Stimulated activated CD8-positive, alpha-beta memory T cell treated with anti-CD3 and anti-CD28 coated beads, Interleukin-7, amount 100 ng/mL, for 1 hour (primary cell): ENCODE data around the gene ISOC2.
"Not testable (repeated sequence)": the region's sequence is repeated elsewhere in the genome, so short reads cannot be mapped to it uniquely, and the experiment has no call there.

Source experiments
- DNase-seq, 2 donors: peaks; one replicate each; pipeline ENCODE4 v3.0.0-alpha.2; 2020; ENCODE audit warnings: low read depth in 2 of 2

ISOC2 gene

GRCh38 chr19:55440411-55441105, 20.9 kb downstream of the ISOC2 start:
- DNase-seq, result no peak

- DNase-seq, result no peak
Observed at GRCh38 chr19:55439052-55439451, 22.4 kb downstream of the ISOC2 start.

- no peak for DNase-seq
Observed at GRCh38 chr19:55437410-55437809, 24.0 kb downstream of the ISOC2 start.

- DNase-seq, result no peak
Observed at GRCh38 chr19:55436847-55437246, 24.6 kb downstream of the ISOC2 start.

GRCh38 chr19:55435020-55435419, 26.4 kb downstream of the ISOC2 start:
- DNase-seq, result no peak

- DNase-seq, result no peak
Observed at GRCh38 chr19:55434356-55434919, 27.0 kb downstream of the ISOC2 start.

GRCh38 chr19:55433292-55433691, 28.1 kb downstream of the ISOC2 start:
- DNase-seq, result no peak

GRCh38 chr19:55432241-55432959, 29.0 kb downstream of the ISOC2 start:
- DNase-seq, result no peak

- DNase-seq, result no peak
Observed at GRCh38 chr19:55431183-55431582, 30.3 kb downstream of the ISOC2 start.

GRCh38 chr19:55426042-55426441, 35.4 kb downstream of the ISOC2 start:
- DNase-seq, result no peak

- no peak for DNase-seq
Observed at GRCh38 chr19:55424518-55424917, 36.9 kb downstream of the ISOC2 start.

- DNase-seq, result no peak
Observed at GRCh38 chr19:55423225-55424005, 38.0 kb downstream of the ISOC2 start.

GRCh38 chr19:55421281-55421680, 40.2 kb downstream of the ISOC2 start:
- not testable (repeated sequence) for DNase-seq

GRCh38 chr19:55419624-55420236, 41.7 kb downstream of the ISOC2 start:
- no peak for DNase-seq

- DNase-seq, result no peak
Observed at GRCh38 chr19:55419103-55419502, 42.3 kb downstream of the ISOC2 start.

- peak in 1 of 2 donors; percentile 19 for DNase-seq
Observed at GRCh38 chr19:55418185-55418584, 43.3 kb downstream of the ISOC2 start.

GRCh38 chr19:55410168-55410567, 51.3 kb downstream of the ISOC2 start:
- no peak for DNase-seq

- DNase-seq, result not testable (repeated sequence)
Observed at GRCh38 chr19:55409179-55409578, 52.3 kb downstream of the ISOC2 start.

- DNase-seq, result no peak
Observed at GRCh38 chr19:55408533-55408872, 52.9 kb downstream of the ISOC2 start.

- peak; percentile 90 to 91 for DNase-seq
Observed at GRCh38 chr19:55407800-55408532, 53.5 kb downstream of the ISOC2 start.

- not testable (repeated sequence) for DNase-seq
Observed at GRCh38 chr19:55407550-55407799, 54.0 kb downstream of the ISOC2 start, which contains the start of gene UBE2S. Gene UBE2S, minus strand, starts transcription at chr19:55407788. Its CDS starts 199 bp downstream, at chr19:55407589.
